Activated naive CD4-positive, alpha-beta T cell treated with anti-CD3 and anti-CD28 coated beads, Interleukin-2, amount 10 ng/mL, durations not matched to agents 7 days and 5 days (primary cell): Measurements from ENCODE around the gene ZMYM4.

Experiments used
- CTCF ChIA-PET: fragments of 350-600 bp; sonication (Branson Sonifier 250); formaldehyde crosslinking; loops from one replicate; lab custom pipeline; 2021; ENCODE audit warnings: antibody characterized with exemption; lab: Charles Lee
- DNase-seq: peaks from one replicate; pipeline ENCODE4 v3.0.0-alpha.2; 2020
- H3K27ac Mint-ChIP-seq: one replicate; pipeline ENCODE4 v1.8.0; 2021; ENCODE audit warnings: mild to moderate bottlenecking, moderate library complexity, mixed read lengths
- H3K27me3 Mint-ChIP-seq: one replicate; pipeline ENCODE4 v1.8.0; 2021; ENCODE audit warnings: mild to moderate bottlenecking, mixed read lengths
- H3K36me3 Mint-ChIP-seq: one replicate; pipeline ENCODE4 v1.8.0; 2021; ENCODE audit warnings: mixed read lengths
- H3K4me1 Mint-ChIP-seq: one replicate; pipeline ENCODE4 v1.8.0; 2021; ENCODE audit warnings: mixed read lengths
- H3K4me3 Mint-ChIP-seq: one replicate; pipeline ENCODE4 v1.8.0; 2021; ENCODE audit warnings: mild to moderate bottlenecking, moderate library complexity, mixed read lengths
- H3K9me3 Mint-ChIP-seq: one replicate; pipeline ENCODE4 v1.8.0; 2021; ENCODE audit warnings: mixed read lengths

Gene ZMYM4

DNA sequence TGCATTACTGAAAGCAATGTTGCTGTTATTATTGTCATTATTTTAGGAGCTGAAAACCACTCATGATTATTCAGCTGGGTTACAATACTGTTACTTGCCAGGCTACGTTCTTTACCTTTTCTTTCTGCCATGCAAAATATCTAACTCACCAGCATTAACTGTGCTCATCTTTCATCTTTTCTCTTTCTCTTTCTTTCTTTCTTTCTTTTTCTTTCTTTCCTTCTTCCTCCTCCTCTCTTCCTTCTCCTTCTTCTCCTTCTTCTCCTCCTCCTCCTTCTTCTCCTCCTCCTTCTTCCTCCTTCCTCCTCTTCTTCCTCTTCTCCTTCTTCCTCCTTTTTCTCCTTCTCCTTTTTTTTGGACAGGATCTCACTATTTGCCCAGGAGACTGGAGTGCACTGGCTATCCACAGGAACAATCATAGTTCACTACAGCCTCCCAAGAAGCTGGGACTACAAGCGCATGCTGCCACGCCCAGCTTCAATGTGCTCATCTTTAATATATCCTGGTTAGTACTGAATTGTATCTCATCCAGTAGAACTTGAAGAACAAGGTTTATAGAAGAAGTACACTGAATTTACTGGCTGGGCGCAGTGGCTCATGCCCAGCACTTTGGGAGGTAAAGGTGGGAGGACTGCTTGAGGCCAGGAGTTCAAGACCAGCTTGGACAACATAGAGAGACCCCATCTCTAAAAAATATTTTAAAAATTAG lies 6.9 kb upstream of the ZMYM4 start:
- H3K9me3 Mint-ChIP-seq, result no peaks in the 10 kb centered on the region
- no peak for DNase-seq
- H3K27ac Mint-ChIP-seq, result no peak overlapping the region
- no peaks in the 10 kb centered on the region for H3K36me3 Mint-ChIP-seq
- H3K4me3 Mint-ChIP-seq, result no peak overlapping the region
- peaks cover 15% of the 10 kb centered on the region for H3K27me3 Mint-ChIP-seq
- peaks cover 8% of the 10 kb centered on the region for H3K4me1 Mint-ChIP-seq
- CTCF ChIA-PET, result no interaction called here

- CTCF ChIA-PET, result no interaction called here
- no peak overlapping the region for H3K4me3 Mint-ChIP-seq
- H3K4me1 Mint-ChIP-seq, result peaks cover 13% of the 10 kb centered on the region
- no peaks in the 10 kb centered on the region for H3K9me3 Mint-ChIP-seq
- peaks cover 20% of the 10 kb centered on the region for H3K27me3 Mint-ChIP-seq
- no peak overlapping the region for H3K27ac Mint-ChIP-seq
- no peak for DNase-seq
- H3K36me3 Mint-ChIP-seq, result peaks cover 5% of the 10 kb centered on the region
These were observed 4.5 kb upstream of the ZMYM4 start for GRCh38 chr1:35264035-35264434.

DNA sequence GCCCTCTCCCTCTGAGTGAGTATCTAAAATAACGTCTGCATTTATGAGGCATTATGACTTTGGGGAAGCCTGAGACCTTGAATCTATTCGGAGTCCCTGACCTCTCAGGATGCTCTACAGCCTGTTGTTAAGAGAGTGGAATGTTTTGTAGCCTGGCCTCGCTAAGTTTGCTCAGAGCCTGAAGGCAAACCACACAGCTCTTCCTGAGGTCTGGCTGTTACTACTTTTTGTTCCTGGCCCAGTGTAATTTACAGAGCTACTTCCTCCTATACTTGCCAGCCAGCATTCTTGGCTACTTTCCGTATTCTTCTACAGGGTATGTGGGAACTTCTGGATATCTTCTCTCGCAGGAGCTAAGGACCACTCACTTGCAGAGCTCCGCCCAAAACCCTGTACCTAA lies 3.6 kb upstream of the ZMYM4 start:
- Mint-ChIP-seq H3K27ac (no peak overlapping the region), H3K9me3 (no peaks in the 10 kb centered on the region), H3K4me1 (peaks cover 20% of the 10 kb centered on the region), H3K27me3 (peaks cover 20% of the 10 kb centered on the region), H3K4me3 (no peak overlapping the region), H3K36me3 (peaks cover 6% of the 10 kb centered on the region)
- CTCF ChIA-PET, result interaction anchor here (1.4 kb wide), 1 partner anchor 63 kb away, joined by 4 read pairs; no protein-coding TSS in a partner anchor
- no peak for DNase-seq

GRCh38 chr1:35266306-35266705 lies 2.2 kb upstream of the ZMYM4 start:
- Mint-ChIP-seq H3K36me3 (peaks cover 11% of the 10 kb centered on the region), H3K4me1 (peaks cover 30% of the 10 kb centered on the region), H3K27ac (no peak overlapping the region), H3K27me3 (peaks cover 20% of the 10 kb centered on the region), H3K9me3 (no peaks in the 10 kb centered on the region), H3K4me3 (no peak overlapping the region)
- CTCF ChIA-PET, result no interaction called here
- DNase-seq, result no peak

DNA sequence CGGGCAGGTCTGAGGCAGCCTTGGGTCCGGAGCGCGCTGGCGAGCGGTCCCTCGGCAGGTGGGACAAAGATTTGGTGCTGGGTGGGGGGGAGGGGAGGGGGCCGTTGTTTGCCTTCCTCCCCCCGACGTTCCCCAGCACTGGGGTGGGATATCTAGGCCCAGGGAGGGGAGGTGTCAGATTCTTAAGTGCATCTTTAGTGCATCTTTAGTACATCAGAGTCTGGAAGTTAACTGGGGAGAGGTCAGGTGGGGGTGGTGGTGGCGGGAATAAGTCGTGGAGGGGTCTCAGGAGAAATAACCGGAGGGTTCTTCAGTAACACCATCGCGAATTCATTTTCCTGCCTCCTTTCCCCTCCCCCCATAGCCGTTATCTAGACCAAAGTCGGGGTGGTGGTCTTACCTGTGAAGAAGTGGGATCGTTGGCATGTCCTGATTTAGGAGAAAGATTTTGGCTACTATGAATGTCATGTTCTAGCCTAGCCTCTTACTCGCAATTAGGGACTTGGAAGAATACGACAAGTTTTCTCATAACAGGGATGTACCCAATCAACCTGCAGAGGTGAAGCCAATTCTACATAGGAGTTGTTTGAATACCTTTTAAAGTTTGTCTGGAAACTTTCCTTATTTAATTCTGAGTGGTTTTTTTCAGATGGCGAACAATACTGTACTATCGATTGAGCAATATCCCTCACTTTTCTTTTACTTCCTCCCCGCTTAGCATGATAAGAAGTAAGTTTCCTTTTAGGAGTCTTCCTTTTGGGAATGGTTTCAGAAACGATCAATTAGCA lies 886 bp downstream of the ZMYM4 start:
- CTCF ChIA-PET, result interaction anchor here (1.4 kb wide), 1 partner anchor 67 kb away, joined by 3 read pairs; no protein-coding TSS in a partner anchor
- DNase-seq, result no peak
- no peaks in the 10 kb centered on the region for H3K9me3 Mint-ChIP-seq
- H3K4me3 Mint-ChIP-seq, result peak overlapping the region; percentile 89
- H3K4me1 Mint-ChIP-seq, result peaks cover 30% of the 10 kb centered on the region
- peaks cover 6% of the 10 kb centered on the region for H3K27me3 Mint-ChIP-seq
- H3K27ac Mint-ChIP-seq, result peak overlapping the region; percentile 85
- peaks cover 11% of the 10 kb centered on the region for H3K36me3 Mint-ChIP-seq

- H3K27ac Mint-ChIP-seq, result no peak overlapping the region
- CTCF ChIA-PET, result interaction anchor here (1.4 kb wide), 1 partner anchor 68 kb away, joined by 3 read pairs; no protein-coding TSS in a partner anchor
- H3K36me3 Mint-ChIP-seq, result peaks cover 11% of the 10 kb centered on the region
- no peaks in the 10 kb centered on the region for H3K9me3 Mint-ChIP-seq
- H3K27me3 Mint-ChIP-seq, result peaks cover 5% of the 10 kb centered on the region
- no peak for DNase-seq
- H3K4me3 Mint-ChIP-seq, result peak overlapping the region; percentile 89
- H3K4me1 Mint-ChIP-seq, result peaks cover 26% of the 10 kb centered on the region
These were observed 1.4 kb downstream of the ZMYM4 start for GRCh38 chr1:35269989-35270289.

GRCh38 chr1:35270836-35271235 lies 2.3 kb downstream of the ZMYM4 start:
- Mint-ChIP-seq H3K36me3 (peaks cover 11% of the 10 kb centered on the region), H3K9me3 (no peaks in the 10 kb centered on the region), H3K27ac (no peak overlapping the region), H3K4me3 (peak overlapping the region; percentile 52), H3K27me3 (peaks cover 5% of the 10 kb centered on the region), H3K4me1 (peaks cover 22% of the 10 kb centered on the region)
- no peak for DNase-seq
- CTCF ChIA-PET, result interaction anchor here (1.4 kb wide), 1 partner anchor 69 kb away, joined by 3 read pairs; no protein-coding TSS in a partner anchor

DNA sequence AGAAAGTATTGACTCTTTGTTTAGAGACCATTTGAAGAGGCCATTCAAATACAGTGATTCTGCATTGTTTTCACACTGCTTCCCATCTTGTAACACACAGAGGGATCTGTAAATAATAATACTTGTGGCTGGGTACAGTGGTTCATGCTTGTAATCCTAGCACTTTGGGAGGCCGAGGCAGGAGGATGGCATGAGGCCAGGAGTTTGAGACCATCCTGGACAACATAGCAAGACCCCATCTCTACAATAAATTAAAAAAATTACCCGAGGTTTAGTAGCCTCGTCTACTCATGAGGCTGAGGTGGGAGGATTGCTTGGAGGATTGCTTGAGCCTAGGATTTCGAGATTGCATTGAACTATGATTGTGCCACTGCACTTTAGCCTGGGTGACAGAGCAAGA lies 5.7 kb downstream of the ZMYM4 start:
- no peaks in the 10 kb centered on the region for H3K27me3 Mint-ChIP-seq
- H3K27ac Mint-ChIP-seq, result no peak overlapping the region
- peaks cover 17% of the 10 kb centered on the region for H3K36me3 Mint-ChIP-seq
- peaks cover 17% of the 10 kb centered on the region for H3K4me1 Mint-ChIP-seq
- H3K9me3 Mint-ChIP-seq, result no peaks in the 10 kb centered on the region
- no peak overlapping the region for H3K4me3 Mint-ChIP-seq
- no peak for DNase-seq
- CTCF ChIA-PET, result no interaction called here

- H3K27ac Mint-ChIP-seq, result no peak overlapping the region
- peaks cover 32% of the 10 kb centered on the region for H3K36me3 Mint-ChIP-seq
- CTCF ChIA-PET, result no interaction called here
- peaks cover 11% of the 10 kb centered on the region for H3K9me3 Mint-ChIP-seq
- no peak for DNase-seq
- no peak overlapping the region for H3K4me3 Mint-ChIP-seq
- no peaks in the 10 kb centered on the region for H3K27me3 Mint-ChIP-seq
- H3K4me1 Mint-ChIP-seq, result peaks cover 5% of the 10 kb centered on the region
These were observed 10.5 kb downstream of the ZMYM4 start for GRCh38 chr1:35278886-35279554.

- Mint-ChIP-seq H3K36me3 (peaks cover 35% of the 10 kb centered on the region), H3K4me1 (peaks cover 6% of the 10 kb centered on the region), H3K4me3 (no peak overlapping the region), H3K27me3 (no peaks in the 10 kb centered on the region), H3K27ac (no peak overlapping the region), H3K9me3 (peaks cover 12% of the 10 kb centered on the region)
- CTCF ChIA-PET, result no interaction called here
- no peak for DNase-seq
These were observed 11.0 kb downstream of the ZMYM4 start for GRCh38 chr1:35279555-35279904.

- Mint-ChIP-seq H3K27ac (no peak overlapping the region), H3K4me1 (peaks cover 9% of the 10 kb centered on the region), H3K27me3 (no peaks in the 10 kb centered on the region), H3K9me3 (peaks cover 12% of the 10 kb centered on the region), H3K36me3 (peaks cover 40% of the 10 kb centered on the region), H3K4me3 (no peak overlapping the region)
- CTCF ChIA-PET, result no interaction called here
- DNase-seq, result no peak
These were observed 11.5 kb downstream of the ZMYM4 start for GRCh38 chr1:35280006-35280405.

- peaks cover 22% of the 10 kb centered on the region for H3K4me1 Mint-ChIP-seq
- H3K27ac Mint-ChIP-seq, result no peak overlapping the region
- no peaks in the 10 kb centered on the region for H3K27me3 Mint-ChIP-seq
- CTCF ChIA-PET, result no interaction called here
- H3K9me3 Mint-ChIP-seq, result peaks cover 12% of the 10 kb centered on the region
- DNase-seq, result no peak
- H3K4me3 Mint-ChIP-seq, result no peak overlapping the region
- peaks cover 43% of the 10 kb centered on the region for H3K36me3 Mint-ChIP-seq
These were observed 13.1 kb downstream of the ZMYM4 start for GRCh38 chr1:35281565-35281964.

GRCh38 chr1:35282172-35282571 lies 13.7 kb downstream of the ZMYM4 start:
- H3K36me3 Mint-ChIP-seq, result peaks cover 43% of the 10 kb centered on the region
- CTCF ChIA-PET, result no interaction called here
- no peaks in the 10 kb centered on the region for H3K27me3 Mint-ChIP-seq
- H3K4me3 Mint-ChIP-seq, result no peak overlapping the region
- peaks cover 12% of the 10 kb centered on the region for H3K9me3 Mint-ChIP-seq
- H3K27ac Mint-ChIP-seq, result no peak overlapping the region
- H3K4me1 Mint-ChIP-seq, result peaks cover 25% of the 10 kb centered on the region
- DNase-seq, result no peak

GRCh38 chr1:35284852-35285251 lies 16.3 kb downstream of the ZMYM4 start:
- peaks cover 27% of the 10 kb centered on the region for H3K36me3 Mint-ChIP-seq
- H3K27me3 Mint-ChIP-seq, result no peaks in the 10 kb centered on the region
- CTCF ChIA-PET, result interaction anchor here (0.6 kb wide), 1 partner anchor 73 kb away, joined by 3 read pairs; no protein-coding TSS in a partner anchor
- no peak overlapping the region for H3K27ac Mint-ChIP-seq
- H3K9me3 Mint-ChIP-seq, result peaks cover 8% of the 10 kb centered on the region
- no peak overlapping the region for H3K4me3 Mint-ChIP-seq
- no peak for DNase-seq
- H3K4me1 Mint-ChIP-seq, result peaks cover 26% of the 10 kb centered on the region
